Measurements from ENCODE around the gene ASAH2. TPM values are rescaled to one million over a fixed set of nuclear protein-coding genes. Genes with fewer than 3 reads are reported as not detected.

Gene ASAH2
- total and polyA plus RNA-seq, 2 of the 13 experiments (the other 11 are each of a cell fraction or from before 2014, with no cell fraction given): 16.0 to 17.9 TPM

DNA sequence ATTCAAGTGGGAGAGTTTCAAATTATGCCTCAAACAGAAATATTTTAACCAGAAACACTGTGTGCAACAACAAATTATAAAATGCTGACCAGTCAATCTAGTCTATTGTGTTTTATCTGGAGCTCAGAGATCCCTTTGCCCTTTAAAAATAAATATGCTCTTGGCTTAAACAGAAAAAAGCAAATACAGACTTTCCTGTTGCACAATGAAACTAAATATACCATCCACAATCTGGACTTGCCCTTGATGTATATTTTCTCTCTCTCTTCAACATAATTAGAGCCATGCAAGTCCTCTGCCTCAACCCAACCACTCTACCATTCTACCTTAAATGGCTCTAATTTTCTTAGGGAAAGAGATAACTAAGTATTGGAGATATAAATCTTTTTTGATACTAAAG is 34.9 kb downstream of the ASAH2 start (continued):
- 0 out of 2 replicates have a peak, but pooled peaks have one; percentile 62 for TF ChIP-seq NFKBIZ (CRISPR knock-in tag; IDR thresholded peaks at IDR 0.05)
- TF ChIP-seq ZNF703 (CRISPR knock-in tag; IDR thresholded peaks at IDR 0.05; ENCODE audit: borderline replicate concordance): 0 out of 2 replicates have a peak, but pooled peaks have one; percentile 38

- 79% methylated on average over 3 of the region's 3 CpGs for WGBS (ENCODE audit: low lambda C conversion rate)
- H3K9me3 ChIP-seq (ENCODE audit: low read length): no peaks in the 10 kb centered on the region
- no peak overlapping the region for H3K9ac ChIP-seq (ENCODE audit: insufficient read depth, low read depth, low read length)
- no peaks in the 10 kb centered on the region for H3K79me2 ChIP-seq (ENCODE audit: insufficient read depth, low read length)
- ATAC-seq: no peak
- H3K4me2 ChIP-seq (ENCODE audit: low read depth, low read length): no peak overlapping the region
- no peak for DNase-seq (ENCODE audit: low spot score)
- no peak overlapping the region for H3K27ac ChIP-seq (ENCODE audit: extremely low read length, insufficient read depth, low read length)
- TF ChIP-seq NFE2L1 (CRISPR knock-in tag; IDR thresholded peaks at IDR 0.05; ENCODE audit: borderline replicate concordance): no peak
- no peak for TF ChIP-seq PCBP1 (IDR thresholded peaks at IDR 0.05; ENCODE audit: borderline replicate concordance, low read depth, low read length)
- TF ChIP-seq ZNF619 (CRISPR knock-in tag; IDR thresholded peaks at IDR 0.05): no peak
- no peak for TF ChIP-seq ZNF121 (CRISPR knock-in tag; IDR thresholded peaks at IDR 0.05)
- TF ChIP-seq ARID2 (CRISPR knock-in tag; IDR thresholded peaks at IDR 0.05; ENCODE audit: borderline replicate concordance): no peak
- TF ChIP-seq, protein P1, sequence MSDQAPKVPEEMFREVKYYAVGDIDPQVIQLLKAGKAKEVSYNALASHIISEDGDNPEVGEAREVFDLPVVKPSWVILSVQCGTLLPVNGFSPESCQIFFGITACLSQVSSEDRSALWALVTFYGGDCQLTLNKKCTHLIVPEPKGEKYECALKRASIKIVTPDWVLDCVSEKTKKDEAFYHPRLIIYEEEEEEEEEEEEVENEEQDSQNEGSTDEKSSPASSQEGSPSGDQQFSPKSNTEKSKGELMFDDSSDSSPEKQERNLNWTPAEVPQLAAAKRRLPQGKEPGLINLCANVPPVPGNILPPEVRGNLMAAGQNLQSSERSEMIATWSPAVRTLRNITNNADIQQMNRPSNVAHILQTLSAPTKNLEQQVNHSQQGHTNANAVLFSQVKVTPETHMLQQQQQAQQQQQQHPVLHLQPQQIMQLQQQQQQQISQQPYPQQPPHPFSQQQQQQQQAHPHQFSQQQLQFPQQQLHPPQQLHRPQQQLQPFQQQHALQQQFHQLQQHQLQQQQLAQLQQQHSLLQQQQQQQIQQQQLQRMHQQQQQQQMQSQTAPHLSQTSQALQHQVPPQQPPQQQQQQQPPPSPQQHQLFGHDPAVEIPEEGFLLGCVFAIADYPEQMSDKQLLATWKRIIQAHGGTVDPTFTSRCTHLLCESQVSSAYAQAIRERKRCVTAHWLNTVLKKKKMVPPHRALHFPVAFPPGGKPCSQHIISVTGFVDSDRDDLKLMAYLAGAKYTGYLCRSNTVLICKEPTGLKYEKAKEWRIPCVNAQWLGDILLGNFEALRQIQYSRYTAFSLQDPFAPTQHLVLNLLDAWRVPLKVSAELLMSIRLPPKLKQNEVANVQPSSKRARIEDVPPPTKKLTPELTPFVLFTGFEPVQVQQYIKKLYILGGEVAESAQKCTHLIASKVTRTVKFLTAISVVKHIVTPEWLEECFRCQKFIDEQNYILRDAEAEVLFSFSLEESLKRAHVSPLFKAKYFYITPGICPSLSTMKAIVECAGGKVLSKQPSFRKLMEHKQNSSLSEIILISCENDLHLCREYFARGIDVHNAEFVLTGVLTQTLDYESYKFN (CRISPR knock-in tag; conservative IDR thresholded peaks at IDR 0.05): no peak
- TF ChIP-seq CSRNP2 (CRISPR knock-in tag; conservative IDR thresholded peaks at IDR 0.05; ENCODE audit: low read depth): no peak
- no peak for TF ChIP-seq SNAI1 (CRISPR knock-in tag; IDR thresholded peaks at IDR 0.05; ENCODE audit: borderline replicate concordance)
- no peak for TF ChIP-seq NONO (IDR thresholded peaks at IDR 0.05)
- no peak for TF ChIP-seq NONO (CRISPR knock-in tag; conservative IDR thresholded peaks at IDR 0.05)
- no peak for TF ChIP-seq CCAR2 (optimal IDR thresholded peaks at IDR 0.05; ENCODE audit: low read depth, low read length)
- TF ChIP-seq ZNF777 (CRISPR knock-in tag; IDR thresholded peaks at IDR 0.05): no peak
- TF ChIP-seq MTF2 (CRISPR knock-in tag; IDR thresholded peaks at IDR 0.05; ENCODE audit: borderline replicate concordance): no peak
- no peak for TF ChIP-seq RFXANK (CRISPR knock-in tag; IDR thresholded peaks at IDR 0.05)
- TF ChIP-seq NRL (CRISPR knock-in tag; IDR thresholded peaks at IDR 0.05; ENCODE audit: borderline replicate concordance): no peak
- TF ChIP-seq ZNF343 (CRISPR knock-in tag; IDR thresholded peaks at IDR 0.05): no peak
- no peak for TF ChIP-seq ZNF256 (CRISPR knock-in tag; conservative IDR thresholded peaks at IDR 0.05)
- no peak for TF ChIP-seq XRCC5 (optimal IDR thresholded peaks at IDR 0.05; ENCODE audit: low read length)
- TF ChIP-seq NR2F6 (IDR thresholded peaks at IDR 0.05): no peak
- TF ChIP-seq NR2F6 (CRISPR knock-in tag; IDR thresholded peaks at IDR 0.05): no peak
- H3K27me3 ChIP-seq (ENCODE audit: control insufficient read depth in 1 of 2, insufficient read depth in 2 of 2, low read length in 2 of 2): no peaks in the 10 kb centered on the region
- H2AFZ ChIP-seq (ENCODE audit: low read length): no peak overlapping the region
- intact Hi-C loops (cut with micrococcal nuclease; ENCODE audit: unreplicated experiment) (no loop called here), in situ Hi-C loops (cut with HindIII; ENCODE audit: extremely low pct_ligation_motif_present, low pct_unique_long_range_greater_than_20kb) (loop anchor here (25.0 kb wide), 1 partner anchor 624 kb away; no protein-coding TSS in a partner anchor)
- H3K4me1 ChIP-seq (ENCODE audit: insufficient read depth, low read length): peaks cover 9% of the 10 kb centered on the region
- ChIA-PET POLR2A (no interaction called here), CTCF (ENCODE audit: low intra/inter-chr PET ratio, low total read pairs) (no interaction called here)
- H4K20me1 ChIP-seq (ENCODE audit: insufficient read depth, low read length): no peaks in the 10 kb centered on the region
- no peak overlapping the region for H3K4me3 ChIP-seq (replicated peaks in 1 of 3; ENCODE audit: insufficient read depth in 1 of 3, low read depth in 2 of 3, low read length in 3 of 3)
- no peak for FAIRE-seq
- no TSS peak for BruUV-seq (replicated peaks)
- H3K36me3 ChIP-seq (replicated peaks in 1 of 2; ENCODE audit: control insufficient read depth in 1 of 2, insufficient read depth in 2 of 2, low read length in 2 of 2): no peaks in the 10 kb centered on the region
Observed at GRCh38 chr10:50211670-50212069, 39.6 kb downstream of the ASAH2 start.

Measured in HepG2 (cell line).